Measurements from ENCODE around the gene AP2S1. TPM values are rescaled to one million over a fixed set of nuclear protein-coding genes. Genes with fewer than 3 reads are reported as not detected.

The AP2S1 gene
- total and polyA plus RNA-seq, 2 of the 8 experiments (the other 6 are each of a cell fraction or from before 2014, with no cell fraction given), result 195 to 211 TPM

- TF ChIP-seq E2F6 (IDR thresholded peaks at IDR 0.05) (peak; percentile 95), ATF3 (IDR thresholded peaks at IDR 0.05; ENCODE audit: insufficient read depth, low read depth, low read length) (no peak), GTF2F1 (IDR thresholded peaks at IDR 0.05; ENCODE audit: borderline replicate concordance, low read depth, low read length) (0 out of 2 replicates have a peak, but pooled peaks have one; percentile 18), EZH2 (IDR thresholded peaks at IDR 0.05; ENCODE audit: low read depth, low read length, severe bottlenecking) (no peak), KDM4A (IDR thresholded peaks at IDR 0.05; ENCODE audit: low read depth, low read length, severe bottlenecking) (peak; percentile 59), TCF12 (IDR thresholded peaks at IDR 0.05; ENCODE audit: low read depth, low read length) (no peak), RBBP5 (IDR thresholded peaks at IDR 0.05; ENCODE audit: borderline replicate concordance, low read depth, low read length) (peak; percentile 50; the same call in 1 of the 2 replicates), YY1 (IDR thresholded peaks at IDR 0.05; ENCODE audit: low read depth, low read length) (no peak), BRCA1 (IDR thresholded peaks at IDR 0.05; ENCODE audit: low read depth, low read length) (peak; percentile 72), KDM5A (IDR thresholded peaks at IDR 0.05; ENCODE audit: low read length) (no peak), KDM1A (IDR thresholded peaks at IDR 0.05; ENCODE audit: borderline replicate concordance, low read length) (peak; percentile 45; the same call in 1 of the 2 replicates), ASH2L (IDR thresholded peaks at IDR 0.05; ENCODE audit: low read length) (peak; percentile 73), ZNF274 (IDR thresholded peaks at IDR 0.05; ENCODE audit: borderline replicate concordance, extremely low read depth, low read length) (no peak), TEAD4 (IDR thresholded peaks at IDR 0.05; ENCODE audit: low read depth, low read length) (no peak), CTCF (IDR thresholded peaks at IDR 0.05; ENCODE audit: control extremely low read depth in 1 of 3, insufficient read depth in 1 of 3, low read depth in 1 of 3, low read length in 3 of 3) (no peak), SIRT6 (IDR thresholded peaks at IDR 0.05; ENCODE audit: low read length) (no peak), RAD21 (IDR thresholded peaks at IDR 0.05 in 1 of 2, conservative IDR thresholded peaks at IDR 0.05 in 1 of 2; ENCODE audit: low read depth in 2 of 2, low read length in 2 of 2) (no peak), POU5F1 (IDR thresholded peaks at IDR 0.05; ENCODE audit: low read depth, low read length) (no peak), FOSL1 (IDR thresholded peaks at IDR 0.05; ENCODE audit: insufficient read depth, low read depth, low read length) (no peak), MAFK (IDR thresholded peaks at IDR 0.05; ENCODE audit: low read depth, low read length) (no peak)
Measured at GRCh38 chr19:46860125-46860845, 9.6 kb upstream of the AP2S1 start (continued).

All from H1 (cell line).